ENCODE results near the gene OBI1. TPM values are rescaled to one million over a fixed set of nuclear protein-coding genes. Genes with fewer than 3 reads are reported as not detected.

Gene OBI1
- total RNA-seq, 1 experiment from 2014 or later: 14.0 TPM

DNA sequence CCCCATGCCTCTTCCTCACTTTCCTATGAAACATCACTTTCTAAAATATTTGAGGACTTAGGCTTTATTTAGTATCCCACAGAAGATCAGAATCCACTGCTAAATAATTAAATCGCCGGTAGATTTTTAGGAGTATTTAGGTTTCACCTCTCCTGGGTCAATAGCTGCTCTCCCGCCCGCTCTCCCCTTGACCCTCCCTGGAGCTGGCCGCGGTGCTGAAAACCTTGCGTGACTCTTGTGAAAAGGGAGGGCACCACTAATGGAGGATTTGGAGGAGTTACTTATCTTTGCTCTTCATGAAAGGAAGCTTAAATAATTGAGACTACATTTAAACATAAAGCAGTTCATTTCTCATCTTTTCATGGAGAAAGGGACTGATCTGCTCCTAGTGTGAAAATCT, 69.7 kb downstream of the OBI1 start:
- intact Hi-C loops (cut with micrococcal nuclease): no loop called here
- TF ChIP-seq REST (IDR thresholded peaks at IDR 0.05; ENCODE audit: low read depth) (peak; percentile 75), TCF7L2 (IDR thresholded peaks at IDR 0.05; ENCODE audit: borderline replicate concordance, extremely low read depth, insufficient read depth, insufficient read length) (no peak)
- ChIA-PET RAD21 (ENCODE audit: low non-redundant PET in 1 of 2, low total read pairs in 2 of 2, uncharacterized antibody in 2 of 2, unreplicated experiment in 2 of 2) (no interaction called here), POLR2A (no interaction called here), CTCF (no interaction called here)
- ATAC-seq (no peak), DNase-seq (ENCODE audit: low read depth, low spot score) (no peak)
- Histone ChIP-seq H3K36me3 (ENCODE audit: control insufficient read depth in 1 of 2, insufficient read depth in 2 of 2, low read length in 2 of 2) (no peaks in the 10 kb centered on the region), H3K4me3 (replicated peaks in 1 of 2; ENCODE audit: low read depth in 1 of 2, low read length in 2 of 2) (no peak overlapping the region), H3K27ac (ENCODE audit: low read depth, low read length) (no peak overlapping the region), H2AFZ (ENCODE audit: low read depth, low read length, poor library complexity, severe bottlenecking) (no peak overlapping the region), H4K20me1 (ENCODE audit: insufficient read depth) (no peaks in the 10 kb centered on the region; the same call in 1 of the 2 replicates), H3K9me2 (ENCODE audit: insufficient read depth) (no peaks in the 10 kb centered on the region), H3K27me3 (ENCODE audit: insufficient read depth, low read length) (peaks cover 19% of the 10 kb centered on the region), H3K79me2 (ENCODE audit: insufficient read depth, low read length) (no peaks in the 10 kb centered on the region), H3K4me1 (ENCODE audit: control insufficient read depth in 1 of 2, insufficient read depth in 2 of 2, low read length in 2 of 2) (no peaks in the 10 kb centered on the region), H3K4me2 (ENCODE audit: low read length) (no peak overlapping the region), H3K9ac (ENCODE audit: low read length) (no peak overlapping the region), H3K9me3 (ENCODE audit: control insufficient read depth in 1 of 2, insufficient read depth in 1 of 2, low read depth in 1 of 2, low read length in 2 of 2) (no peaks in the 10 kb centered on the region)
- no TSS peak for BruUV-seq (replicated peaks)

DNA sequence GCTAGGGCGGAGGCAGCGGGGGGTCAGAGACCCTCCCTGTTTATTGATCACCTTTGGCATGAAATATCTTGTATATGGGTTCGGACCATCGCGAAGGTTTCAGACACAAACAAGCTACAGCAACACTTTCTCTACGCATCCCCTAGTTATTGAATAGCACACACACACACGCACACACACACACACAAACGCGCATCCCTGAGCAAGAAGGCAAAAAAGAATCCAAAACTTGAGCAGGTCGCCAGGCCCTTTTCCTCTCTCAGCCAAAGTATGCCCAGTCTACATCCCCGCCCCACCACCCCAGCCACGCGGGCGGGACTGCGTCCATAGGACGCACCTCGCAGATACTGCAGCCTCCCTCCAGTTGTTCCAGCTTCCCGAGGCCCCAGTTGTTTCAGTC, 71.6 kb downstream of the OBI1 start:
- H3K27me3 ChIP-seq (ENCODE audit: insufficient read depth, low read length): peaks cover 14% of the 10 kb centered on the region; the same call in 1 of the 2 replicates
- ATAC-seq (no peak), DNase-seq (ENCODE audit: low read depth, low spot score) (no peak)
- H2AFZ ChIP-seq (ENCODE audit: low read depth, low read length, poor library complexity, severe bottlenecking): no peak overlapping the region
- no peaks in the 10 kb centered on the region for H3K4me1 ChIP-seq (ENCODE audit: control insufficient read depth in 1 of 2, insufficient read depth in 2 of 2, low read length in 2 of 2)
- intact Hi-C loops (cut with micrococcal nuclease): no loop called here
- no peaks in the 10 kb centered on the region for H3K79me2 ChIP-seq (ENCODE audit: insufficient read depth, low read length)
- RAD21 ChIA-PET (ENCODE audit: low non-redundant PET in 1 of 2, low total read pairs in 2 of 2, uncharacterized antibody in 2 of 2, unreplicated experiment in 2 of 2): no interaction called here
- TF ChIP-seq CEBPB (IDR thresholded peaks at IDR 0.05; ENCODE audit: low read depth): no peak
- CTCF ChIA-PET: no interaction called here
- H3K9me3 ChIP-seq (ENCODE audit: control insufficient read depth in 1 of 2, insufficient read depth in 1 of 2, low read depth in 1 of 2, low read length in 2 of 2): no peaks in the 10 kb centered on the region
- H3K4me3 ChIP-seq (replicated peaks in 1 of 2; ENCODE audit: low read depth in 1 of 2, low read length in 2 of 2): no peak overlapping the region
- no peak overlapping the region for H3K4me2 ChIP-seq (ENCODE audit: low read length)
- no peak overlapping the region for H3K27ac ChIP-seq (ENCODE audit: low read depth, low read length)
- H3K9ac ChIP-seq (ENCODE audit: low read length): no peak overlapping the region
- H4K20me1 ChIP-seq (ENCODE audit: insufficient read depth): no peaks in the 10 kb centered on the region; the same call in 1 of the 2 replicates
- no peaks in the 10 kb centered on the region for H3K9me2 ChIP-seq (ENCODE audit: insufficient read depth)
- POLR2A ChIA-PET: no interaction called here
- no TSS peak for BruUV-seq (replicated peaks)
- no peaks in the 10 kb centered on the region for H3K36me3 ChIP-seq (ENCODE audit: control insufficient read depth in 1 of 2, insufficient read depth in 2 of 2, low read length in 2 of 2)
